Hematopoietic multipotent progenitor cell treated with erythropoietin and hydrocortisone succinate and interleukin-3 and kit ligand, for 15 days (in vitro differentiated cells): ENCODE results near the gene ERLIN1.

Source experiments
- DNase-seq: peaks from one replicate; pipeline ENCODE4 v3.0.0-alpha.2; 2015; ENCODE audit warnings: low spot score

ERLIN1 gene

GRCh38 chr10:100185364-100186252, at the start of gene ERLIN1:
ERLIN1 (minus strand) TSS chr10:100186029; CDS start chr10:100185626, 403 bp downstream.
- peak; percentile 89 for DNase-seq

GRCh38 chr10:100232101-100232500, 46.3 kb upstream of the ERLIN1 start:
- no peak for DNase-seq

GRCh38 chr10:100229819-100230422, 44.1 kb upstream of the ERLIN1 start:
- no peak for DNase-seq

DNA sequence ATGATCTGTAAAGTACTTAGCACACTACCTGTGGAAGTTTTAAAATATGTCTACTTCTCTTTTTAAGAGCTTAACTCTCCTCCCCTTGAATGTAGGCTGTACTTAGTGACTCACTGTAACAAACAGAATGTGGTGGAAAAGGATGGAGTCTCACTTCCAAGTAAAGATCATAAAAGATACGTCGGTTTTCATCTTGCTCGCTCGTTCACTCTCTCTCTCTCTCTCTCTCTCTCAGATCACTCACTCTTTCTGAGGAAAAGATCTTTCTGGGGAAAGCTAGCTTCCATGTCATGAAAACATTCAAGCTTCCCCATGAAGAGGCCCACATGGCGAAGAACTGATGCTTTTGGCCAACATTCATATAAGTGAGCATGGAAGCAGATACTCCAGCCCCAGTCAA, 38.0 kb upstream of the ERLIN1 start:
- no peak for DNase-seq

DNA sequence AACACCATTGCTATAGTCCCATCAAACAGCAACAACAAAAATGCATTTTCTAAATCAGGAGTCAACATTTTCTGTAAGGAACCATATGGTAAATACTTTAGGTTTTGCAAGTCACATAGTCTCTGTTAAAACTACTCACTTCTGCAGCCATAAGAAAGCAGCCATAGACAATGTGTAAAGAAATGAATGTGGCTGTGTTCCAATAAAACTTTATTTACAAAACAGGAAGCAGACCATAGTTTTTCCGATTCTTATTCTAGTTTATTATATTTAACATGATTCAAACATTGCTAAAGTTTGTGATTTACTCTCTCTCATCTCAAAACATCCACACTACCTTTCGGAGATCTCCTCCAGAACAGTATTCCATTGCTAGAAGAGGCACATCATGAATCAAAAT, 36.7 kb upstream of the ERLIN1 start:
- no peak for DNase-seq

DNA sequence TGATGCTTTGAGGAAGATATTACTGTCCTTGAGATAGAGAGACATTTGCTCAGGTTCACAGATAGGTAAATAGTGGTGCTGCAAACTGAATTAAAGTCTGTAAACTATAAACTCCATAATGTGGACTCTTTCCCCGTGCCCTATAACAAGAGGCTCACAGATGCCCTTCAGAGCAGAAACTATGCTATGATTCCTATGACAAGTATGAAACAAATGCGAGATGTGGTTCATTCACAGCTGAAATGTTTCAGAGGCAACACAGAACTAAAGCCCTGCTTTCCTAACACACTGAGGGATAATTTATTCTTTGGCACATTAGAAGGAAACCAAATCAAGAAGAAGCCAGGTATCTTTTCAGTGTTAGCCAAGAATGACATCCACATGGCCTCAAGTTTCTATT, 30.2 kb upstream of the ERLIN1 start:
- DNase-seq = no peak

GRCh38 chr10:100209303-100209702, 23.5 kb upstream of the ERLIN1 start:
- no peak for DNase-seq

DNA sequence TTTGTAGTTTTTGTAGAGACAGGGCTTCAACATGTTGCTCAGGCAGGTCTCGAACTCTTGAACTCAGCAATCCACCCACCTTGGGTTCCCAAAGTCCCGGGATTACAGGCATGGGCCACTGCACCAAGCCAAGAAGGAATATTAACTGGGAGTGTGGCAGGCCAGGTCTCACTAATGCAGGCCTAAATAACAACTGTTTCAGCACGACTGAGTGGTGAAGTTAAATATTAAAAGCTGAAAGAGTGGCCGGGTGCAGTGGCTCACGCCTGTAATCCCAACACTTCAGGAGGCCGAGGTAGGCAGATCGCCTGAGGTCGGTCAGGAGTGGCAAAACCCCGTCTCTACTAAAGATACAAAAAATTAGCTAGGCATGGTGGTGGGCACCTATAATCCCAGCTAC, 22.4 kb upstream of the ERLIN1 start:
- DNase-seq = no peak

DNA sequence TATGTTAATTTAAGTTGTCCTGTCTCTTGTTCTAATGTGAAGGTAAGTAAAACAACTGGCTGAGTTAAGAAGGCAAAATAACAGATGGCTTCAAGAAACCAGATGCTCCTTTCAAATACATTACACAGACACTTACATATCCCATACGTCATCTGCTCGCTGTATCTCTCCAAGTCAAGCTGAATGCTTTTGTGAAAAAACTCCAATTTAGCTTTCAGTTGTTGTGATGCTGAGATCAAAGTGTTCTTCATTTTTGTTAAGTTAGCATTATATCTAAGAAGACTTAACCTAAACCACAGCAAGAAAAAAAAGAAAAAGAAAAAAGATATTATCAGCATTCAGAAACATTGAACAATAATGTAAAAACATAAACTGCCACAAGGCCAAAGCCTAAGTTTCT, 18.5 kb upstream of the ERLIN1 start:
- DNase-seq = no peak

DNA sequence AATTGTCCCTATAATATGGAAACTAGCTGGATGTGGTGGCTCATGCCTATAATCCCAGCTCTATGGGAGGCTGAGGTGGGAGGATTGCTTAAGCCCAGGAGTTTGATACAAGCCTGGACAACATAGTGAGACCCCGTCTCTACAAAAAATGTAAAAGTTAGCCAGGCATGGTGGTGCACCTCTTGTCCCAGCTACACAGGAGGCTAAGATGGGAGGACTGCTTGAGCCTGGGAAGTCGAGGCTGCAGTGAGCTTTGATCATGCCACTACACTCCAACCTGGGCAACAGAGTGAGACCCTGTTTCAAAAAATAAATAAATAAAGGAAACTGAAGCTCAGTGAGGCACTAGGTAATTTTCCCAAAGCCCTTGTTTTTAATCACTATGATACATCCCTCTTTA, 15.7 kb upstream of the ERLIN1 start:
- DNase-seq = no peak

- DNase-seq = no peak
These were observed 8.9 kb upstream of the ERLIN1 start for GRCh38 chr10:100194711-100195110.

DNA sequence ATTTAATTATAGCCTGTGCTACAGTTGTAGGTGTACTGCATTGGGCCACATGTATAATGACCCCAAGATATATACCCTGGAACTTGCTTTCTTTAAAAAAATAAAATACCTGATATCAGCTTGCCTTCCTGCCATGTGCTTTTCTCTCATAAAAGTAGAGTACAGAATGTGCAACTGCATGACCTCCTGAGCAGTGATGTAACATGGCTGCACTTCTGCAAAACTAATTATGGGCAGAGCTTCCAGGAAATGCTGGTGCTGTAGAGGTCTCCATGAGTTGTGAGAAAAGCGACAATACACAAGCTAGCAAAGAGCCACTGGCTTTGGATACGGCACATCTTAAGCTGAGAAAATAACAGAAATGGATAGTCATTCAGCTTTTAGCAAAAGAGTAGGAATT, 6.5 kb upstream of the ERLIN1 start:
- DNase-seq = no peak

- no peak for DNase-seq
These were observed 704 bp upstream of the ERLIN1 start for GRCh38 chr10:100186253-100187212.

- DNase-seq = peak; percentile 38
These were observed 989 bp downstream of the ERLIN1 start for GRCh38 chr10:100184840-100185239.

- DNase-seq = no peak
These were observed 1.4 kb downstream of the ERLIN1 start for GRCh38 chr10:100184426-100184825.

DNA sequence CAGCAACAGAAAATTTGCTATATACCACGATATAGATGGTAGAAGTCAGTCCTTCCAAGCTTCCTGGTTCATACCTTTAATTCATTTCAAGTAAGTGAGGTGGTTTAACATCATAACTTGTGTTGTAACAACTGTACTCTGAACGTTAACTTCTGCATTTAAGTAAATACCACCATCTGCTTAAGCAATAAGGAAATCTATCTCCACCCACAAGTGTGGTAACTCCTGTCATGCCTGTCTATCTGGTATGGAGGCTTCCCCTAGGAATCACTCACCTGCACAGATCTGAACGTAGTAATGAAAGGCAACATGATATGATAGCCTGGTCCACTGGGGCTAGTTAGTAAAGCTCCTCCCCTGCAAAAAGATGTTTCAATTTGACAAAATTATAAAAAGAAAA, 2.3 kb downstream of the ERLIN1 start:
- no peak for DNase-seq

GRCh38 chr10:100182908-100183307, 2.9 kb downstream of the ERLIN1 start:
- DNase-seq = no peak

GRCh38 chr10:100182281-100182680, 3.5 kb downstream of the ERLIN1 start:
- no peak for DNase-seq

- DNase-seq = no peak
These were observed 10.0 kb downstream of the ERLIN1 start for GRCh38 chr10:100175875-100176274.

DNA sequence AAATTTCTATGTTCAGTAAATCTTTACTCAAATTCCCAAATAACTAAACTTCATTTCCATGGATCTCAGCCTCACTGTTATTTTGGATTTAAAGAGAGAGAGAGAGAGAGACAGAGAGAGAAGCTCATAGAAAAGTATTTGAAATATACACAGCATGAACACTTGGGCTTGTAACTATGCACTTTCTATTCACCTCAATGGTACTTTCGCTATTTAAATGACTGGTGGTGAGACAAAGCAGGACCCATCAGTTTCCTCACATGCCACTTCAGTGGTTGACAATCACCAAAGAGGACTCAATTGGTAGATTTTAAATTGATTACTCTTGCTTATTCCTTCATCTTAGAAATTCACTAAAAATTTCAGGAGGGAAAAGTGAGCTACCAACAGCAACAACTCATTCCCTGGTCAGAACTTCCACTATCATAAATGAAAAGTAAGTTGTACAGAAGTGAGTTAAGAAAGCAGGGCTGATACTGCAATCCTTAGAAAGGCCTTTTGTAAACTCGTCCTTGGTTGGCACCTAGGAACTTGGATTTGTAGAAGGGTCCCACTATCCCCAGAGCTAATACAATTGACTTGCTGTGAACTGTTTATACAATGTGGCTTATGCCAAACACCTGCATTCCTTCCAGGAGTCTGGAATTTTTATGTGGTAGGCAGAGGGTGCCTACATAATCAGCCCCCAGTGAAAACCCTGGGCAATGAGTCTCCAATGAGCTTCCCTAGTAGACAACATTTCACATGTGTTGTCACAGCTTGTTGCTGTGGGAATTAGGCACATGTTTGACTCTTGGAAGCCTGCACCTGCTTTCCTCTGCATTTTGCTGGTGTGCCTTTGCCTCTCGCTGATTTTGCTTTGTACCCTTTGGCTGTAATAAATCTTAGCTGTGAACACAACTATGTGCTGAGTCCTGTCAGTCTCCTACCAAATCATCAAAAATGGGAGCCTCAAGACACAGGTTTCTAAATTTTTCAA, 10.8 kb downstream of the ERLIN1 start:
- no peak for DNase-seq

DNA sequence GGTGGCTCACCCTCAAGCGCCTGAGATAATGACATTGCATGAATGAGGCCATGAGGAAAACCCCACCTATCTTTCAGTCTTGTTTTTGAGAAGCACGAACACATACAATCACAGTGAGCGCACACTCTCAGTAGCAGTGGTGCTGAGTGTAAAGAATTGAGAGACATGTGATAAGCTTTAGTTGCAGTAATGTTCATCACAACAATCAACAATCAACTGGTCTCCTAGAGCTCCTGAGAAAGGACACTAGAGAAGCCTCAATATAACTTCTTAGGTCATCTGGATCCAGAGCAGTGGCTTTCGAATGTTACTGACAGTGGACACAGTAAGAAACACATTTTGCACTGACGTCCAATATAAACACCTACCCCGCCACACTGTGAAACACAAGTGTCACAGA, 12.8 kb downstream of the ERLIN1 start:
- no peak for DNase-seq
